ENCODE results near the gene RASSF6. TPM values are rescaled to one million over a fixed set of nuclear protein-coding genes. Genes with fewer than 3 reads are reported as not detected.
"Not testable (repeated sequence)": the region's sequence is repeated elsewhere in the genome, so short reads cannot be mapped to it uniquely, and the experiment has no call there.

The RASSF6 gene
- polyA plus RNA-seq, 1 donor from 2014 or later = not detected

GRCh38 chr4:73668782-73669201 is 48.6 kb upstream of the RASSF6 start:
- no peak overlapping the region for H3K9ac ChIP-seq (ENCODE audit: low read length)
- no peaks in the 10 kb centered on the region for H3F3A ChIP-seq (ENCODE audit: insufficient read depth, low read length, poor library complexity, severe bottlenecking)
- no peaks in the 10 kb centered on the region for H3K27me3 ChIP-seq (ENCODE audit: insufficient read depth, low read depth, low read length)
- no peaks in the 10 kb centered on the region for H3K36me3 ChIP-seq (ENCODE audit: insufficient read depth, low read length)
- no peak overlapping the region for H3K27ac ChIP-seq (ENCODE audit: low read length)
- no peak overlapping the region for H3K4me2 ChIP-seq (ENCODE audit: low read length)
- no peaks in the 10 kb centered on the region for H3K9me3 ChIP-seq (ENCODE audit: low read length)
- H3K4me3 ChIP-seq (ENCODE audit: low read length) = no peak overlapping the region
- H4K20me1 ChIP-seq (ENCODE audit: insufficient read depth) = no peaks in the 10 kb centered on the region
- H3K79me2 ChIP-seq (replicated peaks; ENCODE audit: insufficient read depth, low read length) = no peaks in the 10 kb centered on the region
- H3K9me2 ChIP-seq (ENCODE audit: insufficient read depth, low read length) = no peaks in the 10 kb centered on the region
- TF ChIP-seq RAD21 (conservative IDR thresholded peaks at IDR 0.05) (no peak), POLR2AphosphoS5 (IDR thresholded peaks at IDR 0.05) (no peak), SMC3 (conservative IDR thresholded peaks at IDR 0.05; ENCODE audit: poor library complexity) (no peak), TAF1 (IDR thresholded peaks at IDR 0.05; ENCODE audit: low read depth) (no peak), CTCF (IDR thresholded peaks at IDR 0.05; ENCODE audit: poor library complexity, severe bottlenecking) (no peak), MXI1 (conservative IDR thresholded peaks at IDR 0.05; ENCODE audit: poor library complexity, severe bottlenecking) (no peak), EP300 (conservative IDR thresholded peaks at IDR 0.05; ENCODE audit: poor library complexity, severe bottlenecking) (no peak)
- TF ChIP-seq, protein P1, sequence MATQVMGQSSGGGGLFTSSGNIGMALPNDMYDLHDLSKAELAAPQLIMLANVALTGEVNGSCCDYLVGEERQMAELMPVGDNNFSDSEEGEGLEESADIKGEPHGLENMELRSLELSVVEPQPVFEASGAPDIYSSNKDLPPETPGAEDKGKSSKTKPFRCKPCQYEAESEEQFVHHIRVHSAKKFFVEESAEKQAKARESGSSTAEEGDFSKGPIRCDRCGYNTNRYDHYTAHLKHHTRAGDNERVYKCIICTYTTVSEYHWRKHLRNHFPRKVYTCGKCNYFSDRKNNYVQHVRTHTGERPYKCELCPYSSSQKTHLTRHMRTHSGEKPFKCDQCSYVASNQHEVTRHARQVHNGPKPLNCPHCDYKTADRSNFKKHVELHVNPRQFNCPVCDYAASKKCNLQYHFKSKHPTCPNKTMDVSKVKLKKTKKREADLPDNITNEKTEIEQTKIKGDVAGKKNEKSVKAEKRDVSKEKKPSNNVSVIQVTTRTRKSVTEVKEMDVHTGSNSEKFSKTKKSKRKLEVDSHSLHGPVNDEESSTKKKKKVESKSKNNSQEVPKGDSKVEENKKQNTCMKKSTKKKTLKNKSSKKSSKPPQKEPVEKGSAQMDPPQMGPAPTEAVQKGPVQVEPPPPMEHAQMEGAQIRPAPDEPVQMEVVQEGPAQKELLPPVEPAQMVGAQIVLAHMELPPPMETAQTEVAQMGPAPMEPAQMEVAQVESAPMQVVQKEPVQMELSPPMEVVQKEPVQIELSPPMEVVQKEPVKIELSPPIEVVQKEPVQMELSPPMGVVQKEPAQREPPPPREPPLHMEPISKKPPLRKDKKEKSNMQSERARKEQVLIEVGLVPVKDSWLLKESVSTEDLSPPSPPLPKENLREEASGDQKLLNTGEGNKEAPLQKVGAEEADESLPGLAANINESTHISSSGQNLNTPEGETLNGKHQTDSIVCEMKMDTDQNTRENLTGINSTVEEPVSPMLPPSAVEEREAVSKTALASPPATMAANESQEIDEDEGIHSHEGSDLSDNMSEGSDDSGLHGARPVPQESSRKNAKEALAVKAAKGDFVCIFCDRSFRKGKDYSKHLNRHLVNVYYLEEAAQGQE (IDR thresholded peaks at IDR 0.05; ENCODE audit: borderline replicate concordance) = no peak
- H2AFZ ChIP-seq (ENCODE audit: low read depth, low read length) = no peak overlapping the region

DNA sequence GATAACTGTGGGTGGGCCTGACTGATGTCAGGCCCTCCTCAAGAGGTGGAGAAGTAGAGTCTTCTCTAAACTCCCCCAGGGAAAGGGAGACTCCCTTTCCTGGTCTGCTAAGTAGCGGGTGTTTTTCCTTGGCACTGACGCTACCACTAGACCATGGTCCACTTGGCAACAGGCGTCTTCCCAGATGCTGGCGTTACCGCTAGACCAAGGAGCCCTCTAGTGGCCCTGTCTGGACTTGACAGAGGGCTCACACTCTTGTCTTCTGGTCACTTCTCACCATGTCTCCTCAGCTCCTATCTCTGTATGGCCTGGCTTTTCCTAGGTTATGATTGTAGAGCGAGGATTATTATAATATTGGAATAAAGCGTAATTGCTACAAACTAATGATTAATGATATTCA is 45.7 kb upstream of the RASSF6 start:
- not testable (repeated sequence) for H3K9me2 ChIP-seq (ENCODE audit: insufficient read depth, low read length); H3K9ac ChIP-seq (ENCODE audit: low read length); H3K4me2 ChIP-seq (ENCODE audit: low read length); H3K79me2 ChIP-seq (replicated peaks; ENCODE audit: insufficient read depth, low read length); H3K27ac ChIP-seq (ENCODE audit: low read length); H3K4me3 ChIP-seq (ENCODE audit: low read length); H3K36me3 ChIP-seq (ENCODE audit: insufficient read depth, low read length); H3K27me3 ChIP-seq (ENCODE audit: insufficient read depth, low read depth, low read length); H4K20me1 ChIP-seq (ENCODE audit: insufficient read depth); H3K9me3 ChIP-seq (ENCODE audit: low read length); H3F3A ChIP-seq (ENCODE audit: insufficient read depth, low read length, poor library complexity, severe bottlenecking); H2AFZ ChIP-seq (ENCODE audit: low read depth, low read length)

DNA sequence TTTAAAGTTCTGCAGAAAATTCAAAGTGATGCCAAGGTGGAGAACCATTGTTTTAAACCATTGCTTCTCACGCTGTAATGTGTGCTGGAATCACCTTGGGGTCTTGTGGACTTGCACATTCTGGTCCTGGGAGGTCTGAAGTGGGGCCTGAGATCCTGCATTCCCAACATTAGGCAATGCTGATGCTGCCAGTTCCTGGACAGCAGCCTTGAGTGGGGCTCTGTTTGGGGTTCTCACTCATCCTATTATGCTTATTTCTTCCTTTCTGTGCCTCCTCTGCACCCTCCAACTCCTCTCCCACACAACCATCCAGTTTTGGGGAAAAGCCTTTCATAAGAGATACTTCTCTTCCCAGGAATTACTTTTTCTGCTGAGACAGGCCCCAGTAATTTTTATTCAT is 44.2 kb upstream of the RASSF6 start:
- Histone ChIP-seq H3K4me2 (ENCODE audit: low read length) (no peak overlapping the region), H3K9ac (ENCODE audit: low read length) (no peak overlapping the region), H3K36me3 (ENCODE audit: insufficient read depth, low read length) (no peaks in the 10 kb centered on the region), H3K27me3 (ENCODE audit: insufficient read depth, low read depth, low read length) (no peaks in the 10 kb centered on the region), H2AFZ (ENCODE audit: low read depth, low read length) (no peak overlapping the region), H3K27ac (ENCODE audit: low read length) (no peak overlapping the region), H3F3A (ENCODE audit: insufficient read depth, low read length, poor library complexity, severe bottlenecking) (no peaks in the 10 kb centered on the region), H3K4me3 (ENCODE audit: low read length) (no peak overlapping the region), H3K9me3 (ENCODE audit: low read length) (no peaks in the 10 kb centered on the region), H3K9me2 (ENCODE audit: insufficient read depth, low read length) (no peaks in the 10 kb centered on the region), H4K20me1 (ENCODE audit: insufficient read depth) (no peaks in the 10 kb centered on the region), H3K79me2 (replicated peaks; ENCODE audit: insufficient read depth, low read length) (no peaks in the 10 kb centered on the region)
- TF ChIP-seq POLR2AphosphoS5 (IDR thresholded peaks at IDR 0.05) (no peak), EZH2 (IDR thresholded peaks at IDR 0.05; ENCODE audit: borderline replicate concordance, insufficient read depth, low read length, poor library complexity, severe bottlenecking) (no peak), TAF1 (IDR thresholded peaks at IDR 0.05; ENCODE audit: low read depth) (no peak), RAD21 (conservative IDR thresholded peaks at IDR 0.05) (no peak), EP300 (conservative IDR thresholded peaks at IDR 0.05; ENCODE audit: poor library complexity, severe bottlenecking) (no peak), MXI1 (conservative IDR thresholded peaks at IDR 0.05; ENCODE audit: poor library complexity, severe bottlenecking) (no peak), SMC3 (conservative IDR thresholded peaks at IDR 0.05; ENCODE audit: poor library complexity) (no peak), CTCF (IDR thresholded peaks at IDR 0.05; ENCODE audit: poor library complexity, severe bottlenecking) (no peak)
- TF ChIP-seq, protein P1 (IDR thresholded peaks at IDR 0.05; ENCODE audit: borderline replicate concordance) = no peak
